Progenitor cell of endocrine pancreas (in vitro differentiated cells): ENCODE measurements around the gene CH25H. TPM values are rescaled to one million over a fixed set of nuclear protein-coding genes. Genes with fewer than 3 reads are reported as not detected.
A peak's percentile ranks its signal among the peaks of the same experiment; 100 is the strongest.
"Not testable (repeated sequence)": the region's sequence is repeated elsewhere in the genome, so short reads cannot be mapped to it uniquely, and the experiment has no call there.

Experiments
- DNase-seq: peaks from one replicate; pipeline ENCODE4 v3.0.0; 2021; ENCODE audit warnings: low spot score; ENCODE audit not compliant: unreplicated experiment
- H3K27ac Mint-ChIP-seq: 2 replicates; pipeline ENCODE4 v1.8.0; 2021; ENCODE audit warnings: mild to moderate bottlenecking, moderate library complexity, mixed read lengths
- H3K27me3 Mint-ChIP-seq: 2 replicates; pipeline ENCODE4 v1.8.0; 2021; ENCODE audit warnings: mixed read lengths
- H3K36me3 Mint-ChIP-seq: 2 replicates; pipeline ENCODE4 v1.8.0; 2022; ENCODE audit warnings: mixed read lengths; ENCODE audit not compliant: insufficient read depth
- H3K4me1 Mint-ChIP-seq: 2 replicates; pipeline ENCODE4 v1.8.0; 2021; ENCODE audit warnings: low read depth, mixed read lengths
- H3K4me3 Mint-ChIP-seq: 2 replicates; pipeline ENCODE4 v1.8.0; 2021; ENCODE audit warnings: low read depth, mild to moderate bottlenecking, moderate library complexity, mixed read lengths
- H3K9me3 Mint-ChIP-seq: 2 replicates; pipeline ENCODE4 v1.8.0; 2021; ENCODE audit warnings: low read depth, mixed read lengths
- long read RNA-seq: library from polyadenylated mRNA; unstranded; transcript quantifications from one replicate; pipeline ENCODE4 v2.0.0, GENCODE V29; 2020
- total RNA-seq: library from RNA; stranded (reverse); gene quantifications from 2 replicates; pipeline ENCODE4 v1.2.1, GENCODE V29; 2021
- TF ChIP-seq, protein P1 (sequence below): fragments of 200-600 bp; sonication (generic); IDR thresholded peaks from one replicate; pipeline ENCODE4 v1.5.0; 2021; ENCODE audit warnings: antibody characterized with exemption, mild to moderate bottlenecking; ENCODE audit not compliant: unreplicated experiment

Gene CH25H, protein sequence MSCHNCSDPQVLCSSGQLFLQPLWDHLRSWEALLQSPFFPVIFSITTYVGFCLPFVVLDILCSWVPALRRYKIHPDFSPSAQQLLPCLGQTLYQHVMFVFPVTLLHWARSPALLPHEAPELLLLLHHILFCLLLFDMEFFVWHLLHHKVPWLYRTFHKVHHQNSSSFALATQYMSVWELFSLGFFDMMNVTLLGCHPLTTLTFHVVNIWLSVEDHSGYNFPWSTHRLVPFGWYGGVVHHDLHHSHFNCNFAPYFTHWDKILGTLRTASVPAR
- total RNA-seq = not detected in 2 replicates
- long read RNA-seq = 0 reads

DNA sequence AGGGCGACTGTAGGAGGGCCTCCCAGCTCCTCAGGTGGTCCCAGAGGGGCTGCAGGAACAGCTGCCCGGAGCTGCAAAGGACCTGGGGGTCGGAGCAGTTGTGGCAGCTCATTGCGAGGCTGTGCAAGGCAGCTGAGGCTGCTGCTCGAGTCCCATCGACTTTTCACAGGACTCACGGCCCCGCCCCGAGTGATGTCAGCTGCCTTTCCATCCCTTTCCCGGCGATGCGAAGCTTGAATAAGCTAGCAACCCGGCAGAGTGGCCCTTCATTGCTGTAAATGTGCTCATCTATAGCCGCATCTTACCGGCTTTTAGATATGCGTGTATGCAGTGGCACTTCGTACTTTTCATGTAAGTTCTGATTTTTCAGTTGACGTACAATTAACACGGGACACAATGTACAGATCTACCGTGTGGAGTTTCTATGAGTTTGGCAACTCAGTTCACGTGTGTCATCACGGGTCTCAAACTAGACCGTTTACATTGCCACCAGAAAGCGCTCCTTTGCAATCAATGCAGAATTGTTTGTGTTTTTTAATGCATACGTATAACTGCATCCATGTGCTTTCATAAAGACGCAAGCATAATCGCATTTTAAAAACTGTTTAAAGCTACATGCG, at the start of gene CH25H:
TSS of gene CH25H (minus strand) at position 137 of the 620 bp plus-strand sequence. CDS start at position 112, 25 bp downstream.
- H3K9me3 Mint-ChIP-seq = no peaks in the 10 kb centered on the region
- no peaks in the 10 kb centered on the region for H3K36me3 Mint-ChIP-seq
- peak; percentile 34 for DNase-seq
- TF ChIP-seq, protein P1, sequence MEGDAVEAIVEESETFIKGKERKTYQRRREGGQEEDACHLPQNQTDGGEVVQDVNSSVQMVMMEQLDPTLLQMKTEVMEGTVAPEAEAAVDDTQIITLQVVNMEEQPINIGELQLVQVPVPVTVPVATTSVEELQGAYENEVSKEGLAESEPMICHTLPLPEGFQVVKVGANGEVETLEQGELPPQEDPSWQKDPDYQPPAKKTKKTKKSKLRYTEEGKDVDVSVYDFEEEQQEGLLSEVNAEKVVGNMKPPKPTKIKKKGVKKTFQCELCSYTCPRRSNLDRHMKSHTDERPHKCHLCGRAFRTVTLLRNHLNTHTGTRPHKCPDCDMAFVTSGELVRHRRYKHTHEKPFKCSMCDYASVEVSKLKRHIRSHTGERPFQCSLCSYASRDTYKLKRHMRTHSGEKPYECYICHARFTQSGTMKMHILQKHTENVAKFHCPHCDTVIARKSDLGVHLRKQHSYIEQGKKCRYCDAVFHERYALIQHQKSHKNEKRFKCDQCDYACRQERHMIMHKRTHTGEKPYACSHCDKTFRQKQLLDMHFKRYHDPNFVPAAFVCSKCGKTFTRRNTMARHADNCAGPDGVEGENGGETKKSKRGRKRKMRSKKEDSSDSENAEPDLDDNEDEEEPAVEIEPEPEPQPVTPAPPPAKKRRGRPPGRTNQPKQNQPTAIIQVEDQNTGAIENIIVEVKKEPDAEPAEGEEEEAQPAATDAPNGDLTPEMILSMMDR = no peak
- H3K4me3 Mint-ChIP-seq = peak within 1 kb of the TSS; percentile 39
- H3K27ac Mint-ChIP-seq = peak within 1 kb of the TSS; percentile 60
- H3K4me1 Mint-ChIP-seq = peaks cover 7% of the 10 kb centered on the region
- peaks cover 40% of the 10 kb centered on the region for H3K27me3 Mint-ChIP-seq

DNA sequence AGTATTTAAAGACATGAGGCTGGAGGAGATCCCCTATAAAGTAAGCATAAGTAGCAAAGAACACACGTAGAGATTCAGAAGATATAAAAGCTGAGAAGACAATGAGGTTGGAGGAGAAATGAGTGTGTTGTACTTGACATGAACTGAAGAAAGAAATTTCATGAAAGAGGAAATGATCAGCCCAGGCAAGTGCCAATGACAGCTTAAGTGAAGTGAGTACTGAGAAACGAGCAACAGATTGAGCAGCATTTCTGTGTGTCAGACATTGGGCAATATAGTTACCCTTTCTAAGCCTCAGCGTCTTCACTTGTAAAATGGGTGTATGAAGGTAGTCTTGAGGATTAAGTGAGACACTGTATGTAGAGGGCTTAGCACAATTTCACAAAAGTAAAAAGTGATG, 49.2 kb upstream of the CH25H start:
- Mint-ChIP-seq H3K27me3 (no peaks in the 10 kb centered on the region), H3K9me3 (peaks cover 7% of the 10 kb centered on the region), H3K36me3 (peaks cover 1% of the 10 kb centered on the region), H3K27ac (no peak overlapping the region), H3K4me3 (no peak overlapping the region), H3K4me1 (peaks cover 2% of the 10 kb centered on the region)
- no peak for DNase-seq
- TF ChIP-seq, protein P1 = no peak

DNA sequence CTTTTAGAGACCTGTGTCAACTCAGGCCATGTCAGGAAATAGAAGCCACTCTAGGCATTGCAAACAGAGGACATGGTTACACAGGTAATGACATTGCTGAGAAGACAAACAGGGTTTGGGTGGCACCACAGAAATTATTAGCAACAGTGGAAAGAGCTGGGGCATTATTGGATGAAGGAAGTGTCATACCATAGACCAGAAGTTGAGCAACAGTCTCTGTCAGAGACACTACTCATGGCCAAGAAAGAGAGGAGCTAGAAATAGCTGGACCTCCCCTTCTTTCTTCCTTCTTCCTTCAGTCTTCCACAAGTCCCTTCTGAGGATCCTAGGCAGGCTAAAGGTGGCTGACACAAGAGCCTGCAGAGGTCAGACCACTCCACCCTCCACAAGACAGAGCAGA, 48.7 kb upstream of the CH25H start:
- TF ChIP-seq, protein P1 = no peak
- DNase-seq = no peak
- H3K27ac Mint-ChIP-seq = no peak overlapping the region
- H3K4me3 Mint-ChIP-seq = no peak overlapping the region
- H3K27me3 Mint-ChIP-seq = peaks cover 3% of the 10 kb centered on the region
- H3K36me3 Mint-ChIP-seq = peaks cover 1% of the 10 kb centered on the region
- peaks cover 7% of the 10 kb centered on the region for H3K9me3 Mint-ChIP-seq
- peaks cover 2% of the 10 kb centered on the region for H3K4me1 Mint-ChIP-seq

DNA sequence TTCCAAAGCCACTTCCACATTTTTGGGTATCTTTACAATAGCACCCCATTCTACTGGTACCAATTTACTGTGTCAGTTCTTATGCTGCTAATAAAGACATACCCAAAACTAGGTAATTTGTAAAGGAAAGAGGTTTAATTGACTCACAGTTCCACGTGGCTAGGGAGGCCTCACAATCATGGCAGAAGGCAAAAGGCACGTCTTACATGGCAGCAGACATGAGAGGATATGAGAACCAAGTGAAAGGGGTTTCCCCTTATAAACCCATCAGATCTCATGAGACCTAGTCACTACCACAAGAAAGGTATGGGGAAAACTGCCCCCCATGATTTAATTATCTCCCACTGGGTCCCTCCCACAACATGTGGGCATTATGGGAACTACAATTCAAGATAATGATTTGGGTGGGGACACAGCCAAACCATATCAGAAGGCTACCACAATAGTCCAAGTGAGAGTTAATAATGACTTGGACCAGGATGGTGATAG, 48.0 kb upstream of the CH25H start:
- not testable (repeated sequence) for H3K4me1 Mint-ChIP-seq, H3K9me3 Mint-ChIP-seq, H3K36me3 Mint-ChIP-seq, H3K27ac Mint-ChIP-seq, H3K4me3 Mint-ChIP-seq, DNase-seq, H3K27me3 Mint-ChIP-seq

DNA sequence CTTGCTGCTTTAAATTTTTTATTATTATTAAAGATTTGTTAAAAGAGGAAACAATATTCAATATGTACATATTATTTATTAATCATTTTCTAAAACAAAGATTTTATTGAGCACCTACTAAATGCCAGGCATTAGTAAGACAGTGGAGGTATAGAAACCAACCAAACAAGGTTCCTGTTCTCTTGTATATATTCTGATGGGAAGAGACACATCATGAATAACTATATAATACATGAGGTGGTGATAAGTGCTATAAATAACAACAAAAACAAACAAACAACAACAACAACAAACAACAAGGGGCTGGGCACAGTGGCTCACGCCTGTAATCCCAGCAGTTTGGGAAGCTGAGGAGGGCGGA, 45.1 kb upstream of the CH25H start:
- no peaks in the 10 kb centered on the region for H3K4me1 Mint-ChIP-seq
- DNase-seq = no peak
- peaks cover 7% of the 10 kb centered on the region for H3K9me3 Mint-ChIP-seq
- peaks cover 1% of the 10 kb centered on the region for H3K36me3 Mint-ChIP-seq
- no peak overlapping the region for H3K27ac Mint-ChIP-seq
- no peak overlapping the region for H3K4me3 Mint-ChIP-seq
- TF ChIP-seq, protein P1 = no peak
- H3K27me3 Mint-ChIP-seq = peaks cover 4% of the 10 kb centered on the region
